Stomach (tissue), 4 donors: ENCODE data around the gene C21orf58.

ENCODE experiments used
- POLR2A ChIP-seq, 4 donors: fragments of 450-650 bp; IDR thresholded peaks; one replicate each; pipeline ENCODE4 v1.6.1; 2016; ENCODE audit warnings: antibody characterized with exemption in 4 of 4, control low read depth in 2 of 4, mild to moderate bottlenecking in 1 of 4, moderate library complexity in 1 of 4
- POLR2AphosphoS5 ChIP-seq, 3 donors: sonication (generic); formaldehyde crosslinking; IDR thresholded peaks; one replicate each; pipeline ENCODE4 v1.6.1; 2016; ENCODE audit warnings: antibody characterized with exemption in 3 of 3
- TF ChIP-seq, protein P1 (sequence below), 7 experiments: fragments of 450-650 bp in 4 of 7; fragments of 200-600 bp in 3 of 7; sonication (generic) in 3 of 7; IDR thresholded peaks; one replicate each; pipeline ENCODE4 v1.5.1; 2016 to 2019; ENCODE audit warnings: antibody characterized with exemption in 7 of 7, control low read depth in 2 of 7, mild to moderate bottlenecking in 1 of 7

- TF ChIP-seq POLR2AphosphoS5 (IDR thresholded peaks at IDR 0.05) (no peak), POLR2A (IDR thresholded peaks at IDR 0.05) (no peak)
- TF ChIP-seq, protein P1, sequence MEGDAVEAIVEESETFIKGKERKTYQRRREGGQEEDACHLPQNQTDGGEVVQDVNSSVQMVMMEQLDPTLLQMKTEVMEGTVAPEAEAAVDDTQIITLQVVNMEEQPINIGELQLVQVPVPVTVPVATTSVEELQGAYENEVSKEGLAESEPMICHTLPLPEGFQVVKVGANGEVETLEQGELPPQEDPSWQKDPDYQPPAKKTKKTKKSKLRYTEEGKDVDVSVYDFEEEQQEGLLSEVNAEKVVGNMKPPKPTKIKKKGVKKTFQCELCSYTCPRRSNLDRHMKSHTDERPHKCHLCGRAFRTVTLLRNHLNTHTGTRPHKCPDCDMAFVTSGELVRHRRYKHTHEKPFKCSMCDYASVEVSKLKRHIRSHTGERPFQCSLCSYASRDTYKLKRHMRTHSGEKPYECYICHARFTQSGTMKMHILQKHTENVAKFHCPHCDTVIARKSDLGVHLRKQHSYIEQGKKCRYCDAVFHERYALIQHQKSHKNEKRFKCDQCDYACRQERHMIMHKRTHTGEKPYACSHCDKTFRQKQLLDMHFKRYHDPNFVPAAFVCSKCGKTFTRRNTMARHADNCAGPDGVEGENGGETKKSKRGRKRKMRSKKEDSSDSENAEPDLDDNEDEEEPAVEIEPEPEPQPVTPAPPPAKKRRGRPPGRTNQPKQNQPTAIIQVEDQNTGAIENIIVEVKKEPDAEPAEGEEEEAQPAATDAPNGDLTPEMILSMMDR (IDR thresholded peaks at IDR 0.05) = no peak
Observed at GRCh38 chr21:46357684-46358425, 34.2 kb upstream of the C21orf58 start.
